GM12801 (cell line): ENCODE results near the gene TMF1.

Source experiments
- CTCF ChIP-seq: IDR thresholded peaks from one replicate; pipeline ENCODE4 v1.5.1; 2011; ENCODE audit warnings: control low read depth; ENCODE audit not compliant: insufficient read length; ENCODE audit errors: extremely low read depth

TMF1 gene

GRCh38 chr3:68997887-68998286, 54.2 kb downstream of the TMF1 start:
- no peak for TF ChIP-seq CTCF

DNA sequence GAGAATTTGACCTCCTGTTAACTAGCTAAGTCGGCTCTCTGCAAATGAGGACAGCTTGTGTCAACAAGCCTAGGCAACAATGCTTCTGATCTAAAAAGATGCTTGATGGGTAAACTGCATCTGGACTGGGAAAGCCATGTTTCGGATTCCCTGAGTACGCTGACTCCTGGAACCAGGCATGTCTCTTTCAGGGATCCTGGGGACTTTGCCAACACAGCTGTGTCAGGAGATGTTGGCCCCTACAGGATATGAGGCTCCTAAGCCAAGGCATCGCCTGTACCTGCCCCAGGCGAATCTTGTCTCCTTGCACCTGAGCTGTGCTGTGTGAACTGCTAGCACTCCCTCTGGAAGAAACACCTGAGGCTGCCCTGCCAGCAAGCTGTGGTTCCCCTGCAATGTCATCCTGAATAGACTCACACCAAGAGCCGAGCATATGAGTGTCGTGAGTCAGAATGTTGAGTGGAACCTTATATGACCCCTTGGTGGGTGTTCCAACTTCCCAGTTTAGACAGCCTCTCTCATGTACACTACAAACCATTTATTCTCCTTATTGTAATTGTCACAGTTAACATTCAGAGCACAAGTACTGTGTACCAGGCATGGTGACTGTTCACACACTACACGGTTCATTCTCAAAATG, 55.7 kb downstream of the TMF1 start:
- TF ChIP-seq CTCF: no peak

DNA sequence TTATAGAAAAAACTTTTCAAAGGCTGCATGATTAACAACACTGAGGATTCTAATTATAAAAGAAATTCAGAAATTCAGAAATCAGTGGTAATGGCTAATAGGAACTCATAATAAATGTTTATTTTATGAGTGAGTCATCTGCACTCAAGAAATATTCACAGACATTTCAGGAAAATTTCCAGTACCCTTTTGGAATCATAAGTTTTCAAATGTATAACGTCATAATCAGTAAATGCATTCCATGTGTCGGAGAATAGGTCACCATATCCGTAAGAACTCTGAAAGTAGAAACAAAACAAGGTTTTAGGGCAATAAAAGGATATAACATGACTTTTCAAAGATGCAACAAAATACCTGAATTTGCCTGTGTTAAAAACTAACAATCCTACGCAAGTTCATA, 63.4 kb downstream of the TMF1 start:
- no peak for TF ChIP-seq CTCF

GRCh38 chr3:68987322-68987721, 64.8 kb downstream of the TMF1 start:
- no peak for TF ChIP-seq CTCF

GRCh38 chr3:68986496-68987208, 65.5 kb downstream of the TMF1 start:
- no peak for TF ChIP-seq CTCF

- no peak for TF ChIP-seq CTCF
Observed at GRCh38 chr3:68985146-68985790, 66.9 kb downstream of the TMF1 start.

DNA sequence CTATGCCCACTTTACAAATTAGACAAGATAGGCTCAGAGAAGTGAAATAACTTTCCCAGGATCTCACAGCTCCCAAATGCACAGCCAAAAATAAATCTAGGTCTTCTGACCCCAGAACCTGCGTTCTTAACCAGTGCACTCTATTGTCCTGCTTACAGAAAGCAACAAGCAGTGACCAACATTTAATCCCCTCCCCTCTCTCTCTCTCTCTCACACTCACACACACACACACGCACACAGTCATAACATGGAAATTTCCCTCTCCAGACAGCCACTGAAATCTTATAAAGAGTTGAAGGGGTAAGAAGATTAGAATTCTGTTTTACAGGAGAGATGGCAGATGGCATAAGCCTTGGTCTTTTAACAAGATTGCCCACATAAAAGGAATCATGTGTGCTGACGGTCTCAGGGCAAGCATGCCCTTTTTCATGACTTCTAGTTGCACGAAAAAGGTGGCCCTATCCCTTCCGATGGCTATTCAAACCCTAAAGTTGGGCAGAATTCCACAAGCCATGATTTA, 68.1 kb downstream of the TMF1 start:
- no peak for TF ChIP-seq CTCF
